ENCODE data around the gene MAS1L.
"Not testable (repeated sequence)": the region's sequence is repeated elsewhere in the genome, so short reads cannot be mapped to it uniquely, and the experiment has no call there.

The MAS1L gene

GRCh38 chr6:29477923-29478450 is 9.8 kb downstream of the MAS1L start:
- FAIRE-seq, result no peak

DNA sequence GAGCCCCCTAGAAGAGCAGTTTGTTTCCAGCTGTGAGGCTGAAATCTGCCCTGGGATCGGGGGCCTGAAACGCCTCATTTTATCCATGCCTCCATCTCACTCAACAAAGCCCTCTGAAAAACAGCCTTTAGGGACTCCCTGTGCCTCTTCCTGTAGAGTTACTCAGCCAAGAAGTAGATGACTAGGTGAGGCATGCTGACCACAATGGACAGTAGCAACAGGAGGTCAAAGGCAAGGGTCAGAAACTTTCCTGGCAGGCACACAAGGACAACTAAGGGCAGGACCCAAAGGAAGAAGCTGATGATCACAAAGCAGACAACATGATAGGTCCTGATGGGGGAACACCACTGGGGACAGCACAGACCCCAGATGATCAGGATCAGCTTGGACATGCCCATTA is 12.8 kb downstream of the MAS1L start:
- FAIRE-seq, result no peak

DNA sequence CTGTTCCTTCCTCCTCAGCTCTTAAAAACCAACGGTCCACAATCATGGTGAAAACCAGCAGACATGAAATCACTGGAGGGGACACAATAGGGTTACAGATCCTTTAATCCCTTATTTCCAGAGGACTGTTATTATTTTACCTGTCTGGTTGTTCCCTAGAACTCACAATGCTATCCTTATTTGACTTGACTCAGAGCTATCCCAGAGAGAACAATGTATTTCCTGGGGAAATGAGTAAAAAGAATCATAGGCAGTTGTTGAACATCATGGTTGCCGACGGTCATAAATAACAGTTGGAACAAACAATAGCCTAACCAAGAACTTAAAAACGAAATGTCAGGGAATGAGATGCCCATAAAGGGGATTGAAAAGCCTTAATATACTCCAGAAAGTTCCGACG is 21.5 kb downstream of the MAS1L start:
- no peak for FAIRE-seq

- FAIRE-seq, result no peak
These were observed 22.0 kb downstream of the MAS1L start for GRCh38 chr6:29465801-29466200.

DNA sequence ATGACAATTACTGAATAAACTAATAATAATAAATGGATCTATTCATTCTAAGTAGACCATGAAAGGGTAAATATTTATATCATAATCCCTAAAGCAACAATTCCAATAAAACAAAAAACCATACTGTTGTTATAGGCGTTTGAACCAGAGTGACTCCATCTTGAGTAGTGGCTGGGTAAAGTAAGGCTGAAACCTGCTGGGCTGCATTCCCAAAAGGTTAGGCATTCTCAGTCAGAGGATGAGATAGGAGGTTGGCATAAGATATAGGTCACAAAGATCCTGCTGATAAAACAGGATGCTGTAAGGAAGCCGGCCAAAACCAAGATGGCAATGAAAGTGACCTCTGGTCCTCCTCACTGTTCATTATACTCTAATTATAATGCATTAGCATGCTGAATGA is 22.5 kb downstream of the MAS1L start:
- no peak for FAIRE-seq

GRCh38 chr6:29462022-29462421 is 25.7 kb downstream of the MAS1L start:
- FAIRE-seq, result no peak

DNA sequence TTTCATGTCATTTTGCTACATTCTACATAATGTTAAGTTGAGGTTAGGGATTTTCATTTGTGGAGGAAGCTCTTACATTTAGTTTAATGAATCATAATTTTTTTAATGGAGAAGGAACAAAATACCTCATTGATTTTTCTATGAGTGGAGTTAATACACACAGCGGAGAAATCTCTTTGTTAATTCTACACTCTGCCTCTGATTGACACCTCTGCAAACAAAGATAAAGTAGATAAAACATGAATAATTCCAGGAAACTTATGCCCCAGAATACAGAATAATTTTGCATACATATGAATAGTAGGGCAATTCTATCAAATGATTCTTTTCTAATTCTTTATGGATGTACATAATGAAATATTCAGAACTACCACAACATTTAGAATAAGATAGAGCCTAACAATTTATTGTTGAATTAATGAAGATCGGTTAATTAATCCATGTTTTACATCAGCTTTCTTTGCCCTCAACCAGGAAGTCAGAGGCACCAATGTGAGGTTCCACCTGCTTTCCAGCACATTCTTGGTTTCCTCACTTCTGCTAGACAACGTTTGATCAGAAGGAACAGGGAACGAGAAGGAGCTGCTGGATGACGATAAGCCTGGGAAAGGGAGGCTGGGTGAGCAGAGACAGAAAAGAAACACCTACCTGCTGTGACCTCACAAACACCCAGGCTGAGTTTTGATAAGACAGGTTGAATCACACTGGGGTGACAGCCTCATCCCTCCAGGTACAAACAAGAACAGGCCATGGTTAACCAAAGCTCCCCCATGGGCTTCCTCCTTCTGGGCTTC is 26.5 kb downstream of the MAS1L start:
- FAIRE-seq, result no peak

- FAIRE-seq, result no peak
These were observed 30.8 kb downstream of the MAS1L start, which contains the start of the genes OR11A1 and OR2H1 for GRCh38 chr6:29456971-29457370. TSS of gene OR11A1 (minus strand) at chr6:29457071. CDS start at chr6:29427641, 29,430 bp downstream. TSS of gene OR2H1 (plus strand) at chr6:29457155. CDS start at chr6:29461770, 4,615 bp downstream.

- FAIRE-seq, result no peak
These were observed 36.1 kb downstream of the MAS1L start for GRCh38 chr6:29451471-29452193.

- FAIRE-seq, result no peak
These were observed 40.1 kb downstream of the MAS1L start for GRCh38 chr6:29447670-29448069.

GRCh38 chr6:29444031-29444430 is 43.7 kb downstream of the MAS1L start:
- FAIRE-seq, result not testable (repeated sequence)

DNA sequence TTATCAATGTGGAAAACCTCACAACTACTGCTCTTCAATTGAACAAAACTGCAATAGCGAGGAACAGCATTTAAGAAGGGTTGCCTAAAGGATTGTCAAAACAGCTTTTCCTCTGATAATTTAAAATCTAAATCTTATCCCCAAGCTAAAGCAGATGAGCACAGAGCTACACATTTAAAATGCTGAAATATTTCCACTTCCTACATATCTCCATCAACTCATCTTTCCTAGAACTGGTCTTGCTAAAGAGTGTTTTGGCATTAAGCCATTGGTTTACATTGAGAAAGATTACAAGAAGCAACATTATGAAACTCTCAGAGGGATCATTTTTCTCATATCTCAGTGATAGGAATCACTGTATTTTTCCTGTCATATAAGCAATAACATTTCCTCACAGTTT is 45.0 kb downstream of the MAS1L start:
- no peak for FAIRE-seq

- no peak for FAIRE-seq
These were observed 48.8 kb downstream of the MAS1L start, which contains the start of gene OR10C1 for GRCh38 chr6:29439006-29439405. TSS of gene OR10C1 (plus strand) at chr6:29439306. CDS start at chr6:29440016, 710 bp downstream.

GRCh38 chr6:29436730-29437129 is 51.0 kb downstream of the MAS1L start:
- not testable (repeated sequence) for FAIRE-seq

Measured in G401.6 (cell line).